Neural crest cell (in vitro differentiated cells): ENCODE results near the gene RAB8B. TPM values are rescaled to one million over a fixed set of nuclear protein-coding genes. Genes with fewer than 3 reads are reported as not detected.

Experiments used
- DNase-seq: peaks from one replicate; pipeline ENCODE4 v3.0.0; 2021; ENCODE audit warnings: low read depth, mixed read lengths, low spot score
- H3K27ac Mint-ChIP-seq: one replicate; pipeline ENCODE4 v1.8.0; 2021; ENCODE audit warnings: mild to moderate bottlenecking, mixed read lengths; ENCODE audit not compliant: unreplicated experiment
- H3K27me3 Mint-ChIP-seq: 2 replicates; pipeline ENCODE4 v1.8.0; 2021; ENCODE audit warnings: low read depth, mild to moderate bottlenecking, mixed read lengths
- H3K36me3 Mint-ChIP-seq: 2 replicates; pipeline ENCODE4 v1.8.0; 2021; ENCODE audit warnings: low read depth, mild to moderate bottlenecking, mixed read lengths
- H3K4me1 Mint-ChIP-seq: 2 replicates; pipeline ENCODE4 v1.8.0; 2021; ENCODE audit warnings: mixed read lengths
- H3K4me3 Mint-ChIP-seq: one replicate; pipeline ENCODE4 v1.8.0; 2021; ENCODE audit warnings: mild to moderate bottlenecking, mixed read lengths
- H3K9me3 Mint-ChIP-seq: 2 replicates; pipeline ENCODE4 v1.8.0; 2021; ENCODE audit warnings: mixed read lengths
- total RNA-seq: library from RNA; stranded (reverse); gene quantifications from 2 replicates; pipeline ENCODE4 v1.2.1, GENCODE V29; 2021
- TF ChIP-seq, protein P1 (sequence below): fragments of 200-600 bp; sonication (generic); conservative IDR thresholded peaks from 2 replicates; pipeline ENCODE4 v1.5.0; 2021; ENCODE audit warnings: antibody characterized with exemption, mild to moderate bottlenecking

Gene RAB8B
- total RNA-seq, 1 donor from 2014 or later, result 51.0 TPM

GRCh38 chr15:63195569-63196015 lies 6.2 kb downstream of the RAB8B start:
- Mint-ChIP-seq H3K4me1 (peaks cover 54% of the 10 kb centered on the region), H3K4me3 (no peak overlapping the region), H3K9me3 (no peaks in the 10 kb centered on the region), H3K27me3 (no peaks in the 10 kb centered on the region), H3K36me3 (peaks cover 3% of the 10 kb centered on the region), H3K27ac (no peak overlapping the region)
- no peak for DNase-seq
- TF ChIP-seq, protein P1, sequence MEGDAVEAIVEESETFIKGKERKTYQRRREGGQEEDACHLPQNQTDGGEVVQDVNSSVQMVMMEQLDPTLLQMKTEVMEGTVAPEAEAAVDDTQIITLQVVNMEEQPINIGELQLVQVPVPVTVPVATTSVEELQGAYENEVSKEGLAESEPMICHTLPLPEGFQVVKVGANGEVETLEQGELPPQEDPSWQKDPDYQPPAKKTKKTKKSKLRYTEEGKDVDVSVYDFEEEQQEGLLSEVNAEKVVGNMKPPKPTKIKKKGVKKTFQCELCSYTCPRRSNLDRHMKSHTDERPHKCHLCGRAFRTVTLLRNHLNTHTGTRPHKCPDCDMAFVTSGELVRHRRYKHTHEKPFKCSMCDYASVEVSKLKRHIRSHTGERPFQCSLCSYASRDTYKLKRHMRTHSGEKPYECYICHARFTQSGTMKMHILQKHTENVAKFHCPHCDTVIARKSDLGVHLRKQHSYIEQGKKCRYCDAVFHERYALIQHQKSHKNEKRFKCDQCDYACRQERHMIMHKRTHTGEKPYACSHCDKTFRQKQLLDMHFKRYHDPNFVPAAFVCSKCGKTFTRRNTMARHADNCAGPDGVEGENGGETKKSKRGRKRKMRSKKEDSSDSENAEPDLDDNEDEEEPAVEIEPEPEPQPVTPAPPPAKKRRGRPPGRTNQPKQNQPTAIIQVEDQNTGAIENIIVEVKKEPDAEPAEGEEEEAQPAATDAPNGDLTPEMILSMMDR, result no peak

DNA sequence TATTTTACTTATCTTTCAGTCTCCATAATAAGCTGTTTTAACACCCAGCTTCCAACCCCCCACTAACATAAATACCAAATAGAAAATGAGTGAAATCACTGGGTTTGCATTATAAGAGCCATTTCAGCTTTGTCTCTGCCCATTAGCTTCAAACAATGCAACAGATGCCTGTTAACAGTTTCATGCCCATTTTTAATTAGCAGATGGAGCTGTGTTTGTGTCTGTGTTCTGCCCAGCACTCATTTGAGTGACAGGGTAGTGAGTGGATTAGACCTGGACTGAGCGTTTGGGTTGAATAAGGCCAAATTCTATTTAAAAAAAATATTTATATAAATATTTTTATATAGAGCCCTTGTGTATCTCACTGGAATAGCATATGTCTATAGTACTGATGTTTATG lies 7.4 kb downstream of the RAB8B start:
- Mint-ChIP-seq H3K9me3 (no peaks in the 10 kb centered on the region), H3K27me3 (no peaks in the 10 kb centered on the region), H3K36me3 (peaks cover 4% of the 10 kb centered on the region), H3K4me3 (no peak overlapping the region), H3K27ac (no peak overlapping the region), H3K4me1 (peaks cover 52% of the 10 kb centered on the region)
- DNase-seq, result no peak
- TF ChIP-seq, protein P1, result no peak

- peaks cover 4% of the 10 kb centered on the region for H3K36me3 Mint-ChIP-seq
- H3K4me1 Mint-ChIP-seq, result peaks cover 49% of the 10 kb centered on the region
- no peak overlapping the region for H3K4me3 Mint-ChIP-seq
- H3K27ac Mint-ChIP-seq, result no peak overlapping the region
- TF ChIP-seq, protein P1, result no peak
- DNase-seq, result no peak
- no peaks in the 10 kb centered on the region for H3K27me3 Mint-ChIP-seq
- peaks cover 4% of the 10 kb centered on the region for H3K9me3 Mint-ChIP-seq
These were observed 8.2 kb downstream of the RAB8B start for GRCh38 chr15:63197626-63198025.

GRCh38 chr15:63198371-63199250 lies 9.2 kb downstream of the RAB8B start:
- peaks cover 4% of the 10 kb centered on the region for H3K36me3 Mint-ChIP-seq
- no peak overlapping the region for H3K4me3 Mint-ChIP-seq
- DNase-seq, result no peak
- peaks cover 53% of the 10 kb centered on the region for H3K4me1 Mint-ChIP-seq
- no peaks in the 10 kb centered on the region for H3K27me3 Mint-ChIP-seq
- TF ChIP-seq, protein P1, result no peak
- no peak overlapping the region for H3K27ac Mint-ChIP-seq
- peaks cover 4% of the 10 kb centered on the region for H3K9me3 Mint-ChIP-seq

GRCh38 chr15:63200464-63201249 lies 11.3 kb downstream of the RAB8B start:
- no peak for DNase-seq
- TF ChIP-seq, protein P1, result no peak
- no peak overlapping the region for H3K4me3 Mint-ChIP-seq
- H3K9me3 Mint-ChIP-seq, result peaks cover 4% of the 10 kb centered on the region
- peaks cover 45% of the 10 kb centered on the region for H3K4me1 Mint-ChIP-seq
- no peaks in the 10 kb centered on the region for H3K27me3 Mint-ChIP-seq
- H3K36me3 Mint-ChIP-seq, result peaks cover 4% of the 10 kb centered on the region
- no peak overlapping the region for H3K27ac Mint-ChIP-seq
